Dendritic cell treated with granulocyte-macrophage colony-stimulating factor and Interleukin-4, amounts not matched to agents 40 ng/mL and 50 ng/mL, for 4 days (primary cell): ENCODE results near the gene NFIB.

Source experiments
- H3K27ac Mint-ChIP-seq: one replicate; pipeline ENCODE4 v1.8.0; 2022; ENCODE audit warnings: mild to moderate bottlenecking, mixed read lengths
- H3K27me3 Mint-ChIP-seq: one replicate; pipeline ENCODE4 v1.8.0; 2022; ENCODE audit warnings: mild to moderate bottlenecking, mixed read lengths
- H3K36me3 Mint-ChIP-seq: one replicate; pipeline ENCODE4 v1.8.0; 2022; ENCODE audit warnings: low read depth, mixed read lengths
- H3K4me1 Mint-ChIP-seq: one replicate; pipeline ENCODE4 v1.8.0; 2022; ENCODE audit warnings: low read depth, mixed read lengths
- H3K4me3 Mint-ChIP-seq: one replicate; pipeline ENCODE4 v1.8.0; 2022; ENCODE audit warnings: mild to moderate bottlenecking, moderate library complexity, mixed read lengths
- H3K9me3 Mint-ChIP-seq: one replicate; pipeline ENCODE4 v1.8.0; 2022; ENCODE audit warnings: mixed read lengths
- intact Hi-C: fragments of 100-400 bp; cut with micrococcal nuclease; formaldehyde crosslinking; loops from one replicate; pipeline ENCODE4 v1.15.0; 2022

Gene NFIB

GRCh38 chr9:14180093-14180959 is 133.6 kb downstream of the NFIB start:
- H3K4me1 Mint-ChIP-seq = no peaks in the 10 kb centered on the region
- no peak overlapping the region for H3K4me3 Mint-ChIP-seq
- intact Hi-C loops = no loop called here

GRCh38 chr9:14179449-14179848 is 134.5 kb downstream of the NFIB start:
- Mint-ChIP-seq H3K9me3 (no peaks in the 10 kb centered on the region), H3K36me3 (no peaks in the 10 kb centered on the region), H3K27me3 (no peaks in the 10 kb centered on the region), H3K27ac (no peak overlapping the region), H3K4me1 (no peaks in the 10 kb centered on the region), H3K4me3 (no peak overlapping the region)
- intact Hi-C loops = no loop called here

More at GRCh38 chr9:14180093-14180959, 133.6 kb downstream of the NFIB start:
- Mint-ChIP-seq H3K36me3 (no peaks in the 10 kb centered on the region), H3K27ac (no peak overlapping the region), H3K9me3 (no peaks in the 10 kb centered on the region), H3K27me3 (no peaks in the 10 kb centered on the region)

GRCh38 chr9:14175778-14176177 is 138.2 kb downstream of the NFIB start:
- H3K4me1 Mint-ChIP-seq = no peaks in the 10 kb centered on the region
- no peaks in the 10 kb centered on the region for H3K9me3 Mint-ChIP-seq
- intact Hi-C loops = no loop called here
- no peak overlapping the region for H3K27ac Mint-ChIP-seq
- no peak overlapping the region for H3K4me3 Mint-ChIP-seq
- H3K27me3 Mint-ChIP-seq = no peaks in the 10 kb centered on the region
- no peaks in the 10 kb centered on the region for H3K36me3 Mint-ChIP-seq

- no peaks in the 10 kb centered on the region for H3K27me3 Mint-ChIP-seq
- intact Hi-C loops = no loop called here
- H3K36me3 Mint-ChIP-seq = no peaks in the 10 kb centered on the region
- H3K27ac Mint-ChIP-seq = no peak overlapping the region
- no peaks in the 10 kb centered on the region for H3K9me3 Mint-ChIP-seq
- no peak overlapping the region for H3K4me3 Mint-ChIP-seq
- H3K4me1 Mint-ChIP-seq = no peaks in the 10 kb centered on the region
Measured at GRCh38 chr9:14173713-14174112, 140.2 kb downstream of the NFIB start.

- intact Hi-C loops = no loop called here
- H3K27ac Mint-ChIP-seq = no peak overlapping the region
- no peaks in the 10 kb centered on the region for H3K36me3 Mint-ChIP-seq
- H3K4me3 Mint-ChIP-seq = no peak overlapping the region
- H3K9me3 Mint-ChIP-seq = no peaks in the 10 kb centered on the region
- H3K4me1 Mint-ChIP-seq = no peaks in the 10 kb centered on the region
- H3K27me3 Mint-ChIP-seq = no peaks in the 10 kb centered on the region
Measured at GRCh38 chr9:14170973-14171596, 142.9 kb downstream of the NFIB start.

GRCh38 chr9:14170392-14170931 is 143.5 kb downstream of the NFIB start:
- Mint-ChIP-seq H3K36me3 (no peaks in the 10 kb centered on the region), H3K27ac (no peak overlapping the region), H3K9me3 (no peaks in the 10 kb centered on the region), H3K27me3 (no peaks in the 10 kb centered on the region), H3K4me1 (no peaks in the 10 kb centered on the region), H3K4me3 (no peak overlapping the region)
- intact Hi-C loops = no loop called here

GRCh38 chr9:14168381-14168780 is 145.6 kb downstream of the NFIB start:
- H3K36me3 Mint-ChIP-seq = no peaks in the 10 kb centered on the region
- no peak overlapping the region for H3K27ac Mint-ChIP-seq
- no peaks in the 10 kb centered on the region for H3K9me3 Mint-ChIP-seq
- no peaks in the 10 kb centered on the region for H3K27me3 Mint-ChIP-seq
- no peaks in the 10 kb centered on the region for H3K4me1 Mint-ChIP-seq
- intact Hi-C loops = no loop called here
- no peak overlapping the region for H3K4me3 Mint-ChIP-seq

GRCh38 chr9:14165376-14166035 is 148.4 kb downstream of the NFIB start:
- H3K27ac Mint-ChIP-seq = no peak overlapping the region
- H3K4me1 Mint-ChIP-seq = no peaks in the 10 kb centered on the region
- intact Hi-C loops = no loop called here

GRCh38 chr9:14164908-14165307 is 149.0 kb downstream of the NFIB start:
- Mint-ChIP-seq H3K36me3 (no peaks in the 10 kb centered on the region), H3K4me3 (no peak overlapping the region), H3K27me3 (no peaks in the 10 kb centered on the region), H3K4me1 (no peaks in the 10 kb centered on the region), H3K9me3 (no peaks in the 10 kb centered on the region), H3K27ac (no peak overlapping the region)
- intact Hi-C loops = no loop called here

More at GRCh38 chr9:14165376-14166035, 148.4 kb downstream of the NFIB start:
- H3K4me3 Mint-ChIP-seq = no peak overlapping the region
- H3K9me3 Mint-ChIP-seq = no peaks in the 10 kb centered on the region
- no peaks in the 10 kb centered on the region for H3K36me3 Mint-ChIP-seq
- no peaks in the 10 kb centered on the region for H3K27me3 Mint-ChIP-seq

GRCh38 chr9:14159440-14160216 is 154.3 kb downstream of the NFIB start:
- Mint-ChIP-seq H3K27ac (no peak overlapping the region), H3K27me3 (no peaks in the 10 kb centered on the region), H3K36me3 (no peaks in the 10 kb centered on the region), H3K4me3 (no peak overlapping the region), H3K4me1 (no peaks in the 10 kb centered on the region), H3K9me3 (no peaks in the 10 kb centered on the region)
- intact Hi-C loops = no loop called here

GRCh38 chr9:14158916-14159315 is 155.0 kb downstream of the NFIB start:
- intact Hi-C loops = no loop called here
- no peaks in the 10 kb centered on the region for H3K9me3 Mint-ChIP-seq
- H3K27ac Mint-ChIP-seq = no peak overlapping the region
- no peak overlapping the region for H3K4me3 Mint-ChIP-seq
- H3K4me1 Mint-ChIP-seq = no peaks in the 10 kb centered on the region
- H3K27me3 Mint-ChIP-seq = no peaks in the 10 kb centered on the region
- no peaks in the 10 kb centered on the region for H3K36me3 Mint-ChIP-seq

- intact Hi-C loops = no loop called here
- Mint-ChIP-seq H3K27me3 (no peaks in the 10 kb centered on the region), H3K9me3 (no peaks in the 10 kb centered on the region), H3K4me3 (no peak overlapping the region), H3K27ac (no peak overlapping the region), H3K36me3 (no peaks in the 10 kb centered on the region), H3K4me1 (no peaks in the 10 kb centered on the region)
Measured at GRCh38 chr9:14158136-14158813, 155.7 kb downstream of the NFIB start.

- Mint-ChIP-seq H3K4me1 (no peaks in the 10 kb centered on the region), H3K9me3 (no peaks in the 10 kb centered on the region), H3K27me3 (no peaks in the 10 kb centered on the region), H3K27ac (no peak overlapping the region), H3K36me3 (no peaks in the 10 kb centered on the region), H3K4me3 (no peak overlapping the region)
- intact Hi-C loops = no loop called here
Measured at GRCh38 chr9:14157191-14157590, 156.8 kb downstream of the NFIB start.
